ENCODE results near the gene CLTCL1. TPM values are rescaled to one million over a fixed set of nuclear protein-coding genes. Genes with fewer than 3 reads are reported as not detected.

CLTCL1 gene
- total and polyA plus RNA-seq, 11 donors = 4.6 to 20.9 (median 10.2) TPM

DNA sequence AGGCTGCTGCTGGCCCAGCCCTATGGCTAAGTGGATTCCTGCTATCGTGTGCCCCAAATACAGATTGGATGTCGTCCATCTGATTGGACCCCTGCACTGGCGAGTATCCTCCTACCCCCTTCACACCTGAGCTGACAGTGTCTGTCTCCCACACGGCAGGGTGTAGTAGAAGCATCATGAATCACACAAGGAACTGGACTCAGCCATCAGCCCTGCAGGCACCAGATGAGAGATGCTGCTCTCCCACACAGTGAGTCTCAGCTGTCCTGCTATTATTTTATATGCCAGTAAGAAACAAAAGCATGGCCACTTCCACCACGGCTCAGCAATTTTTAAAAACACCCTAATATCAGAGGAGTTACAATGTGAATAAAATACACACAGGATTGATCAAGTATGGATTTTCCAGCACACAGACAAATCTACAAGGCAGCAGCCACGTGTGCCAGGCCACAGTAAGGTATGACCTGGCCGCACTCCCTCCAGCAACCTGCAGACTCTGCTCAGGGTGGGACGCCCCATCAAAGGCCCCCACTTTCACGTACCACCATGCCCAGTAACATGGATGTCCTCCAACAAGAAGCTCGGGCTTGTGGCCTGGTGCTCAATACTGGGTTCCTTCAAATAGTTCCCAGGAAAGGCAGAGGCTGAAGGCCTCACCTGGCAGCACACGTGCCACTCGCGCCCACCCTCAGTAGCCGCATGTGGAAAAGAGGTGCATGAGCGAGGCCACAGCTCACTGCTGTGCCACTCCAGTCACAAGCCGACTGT lies 96.6 kb downstream of the CLTCL1 start:
- TF ChIP-seq CTCF (IDR thresholded peaks at IDR 0.05) (no peak), POLR2A (IDR thresholded peaks at IDR 0.05) (no peak)
- 94 to 96% (median 95%) methylated on average over 15 to 16 of the region's 16 CpGs for WGBS, 4 donors
- H3K27me3 ChIP-seq = no peaks in the 10 kb centered on the region
- H3K36me3 ChIP-seq = peaks cover 0 to 44% (median 19%) of the 10 kb centered on the region in 9 donors
- H3K9me3 ChIP-seq = no peaks in the 10 kb centered on the region
- intact Hi-C loops (cut with DNase I) = loop anchor here in 1 of 10 donors (10.0 kb wide), 1 partner anchor 270 kb away; no protein-coding TSS in a partner anchor
- DNase-seq (no peak), ATAC-seq (no peak)
- no peak overlapping the region for H3K27ac ChIP-seq
- H3K4me1 ChIP-seq = no peaks in the 10 kb centered on the region
- no peak overlapping the region for H3K4me3 ChIP-seq

- peaks cover 0 to 36% (median 14%) of the 10 kb centered on the region in 9 donors for H3K36me3 ChIP-seq
- ATAC-seq = no peak
- intact Hi-C loops (cut with DNase I) = loop anchor here in 1 of 10 donors (10.0 kb wide), 1 partner anchor 271 kb away; no protein-coding TSS in a partner anchor
Observed at GRCh38 chr22:19193879-19194278, 97.6 kb downstream of the CLTCL1 start.

GRCh38 chr22:19187716-19188563 lies 103.6 kb downstream of the CLTCL1 start:
- H3K9me3 ChIP-seq = no peaks in the 10 kb centered on the region
- no peaks in the 10 kb centered on the region for H3K27me3 ChIP-seq
- H3K4me3 ChIP-seq = no peak overlapping the region
- H3K36me3 ChIP-seq = peaks cover 0 to 20% (median 4%) of the 10 kb centered on the region in 9 donors
- no peaks in the 10 kb centered on the region for H3K4me1 ChIP-seq
- no peak for ATAC-seq
- DNase-seq = no peak
- WGBS, 4 donors = 90 to 93% (median 92%) methylated on average over 5 to 6 of the region's 6 CpGs
- intact Hi-C loops (cut with DNase I) = loop anchor here in 2 of 10 donors (10.0 kb wide), 2 partner anchors 207 to 267 kb away; no protein-coding TSS in a partner anchor
- TF ChIP-seq POLR2A (IDR thresholded peaks at IDR 0.05) = no peak
- TF ChIP-seq CTCF (IDR thresholded peaks at IDR 0.05) = no peak
- no peak overlapping the region for H3K27ac ChIP-seq

More at GRCh38 chr22:19193879-19194278, 97.6 kb downstream of the CLTCL1 start:
- no peaks in the 10 kb centered on the region for H3K4me1 ChIP-seq
- H3K9me3 ChIP-seq = no peaks in the 10 kb centered on the region
- no peak overlapping the region for H3K27ac ChIP-seq
- DNase-seq = no peak
- no peak for TF ChIP-seq POLR2A (IDR thresholded peaks at IDR 0.05)
- TF ChIP-seq CTCF (IDR thresholded peaks at IDR 0.05) = no peak
- WGBS, 4 donors = 95 to 98% (median 97%) methylated on average over 6 of the region's 6 CpGs
- no peaks in the 10 kb centered on the region for H3K27me3 ChIP-seq
- no peak overlapping the region for H3K4me3 ChIP-seq

Data from heart left ventricle (tissue), 16 donors.